Naive thymus-derived CD4-positive, alpha-beta T cell (primary cell): Measurements from ENCODE around the gene NRXN2. TPM values are rescaled to one million over a fixed set of nuclear protein-coding genes. Genes with fewer than 3 reads are reported as not detected.
A peak's percentile ranks its signal among the peaks of the same experiment; 100 is the strongest.

Experiments used
- ATAC-seq: fragments of 150-1000 bp; cut with Tn5 transposase; 2 replicates; pipeline ENCODE4 v1.10.0; 2021; ENCODE audit warnings: mild to moderate bottlenecking, moderate library complexity
- CTCF ChIA-PET: fragments of 350-600 bp; sonication (Branson Sonifier 250); formaldehyde crosslinking; loops from one replicate; lab custom pipeline; 2021; ENCODE audit warnings: antibody characterized with exemption; lab: Charles Lee
- POLR2A ChIA-PET: fragments of 350-600 bp; sonication (Branson Sonifier 250); formaldehyde crosslinking; loops from one replicate; lab custom pipeline; 2021; ENCODE audit warnings: antibody characterized with exemption, inconsistent platforms; lab: Charles Lee
- DNase-seq, 9 donors: peaks; one replicate each; pipeline versions ENCODE4 v3.0.0 to v3.0.0-alpha.2; 2020 to 2022; ENCODE audit warnings: mixed read lengths in 1 of 9
- H3K27ac ChIP-seq: one replicate; pipeline ENCODE4 v1.7.0; 2013; ENCODE audit warnings: mild to moderate bottlenecking, low read depth, low read length, moderate library complexity
- H3K27me3 ChIP-seq, 2 donors: one replicate each; pipeline ENCODE4 v1.7.0; 2013; ENCODE audit warnings: low read length in 2 of 2, mild to moderate bottlenecking in 2 of 2, moderate library complexity in 2 of 2; ENCODE audit not compliant: control insufficient read depth in 2 of 2, insufficient read depth in 2 of 2
- H3K36me3 ChIP-seq, 3 experiments: 1 replicate in 2 of 3; 2 replicates in 1 of 3; pipeline ENCODE4 v1.7.0; 2013; ENCODE audit warnings: low read length in 3 of 3, mild to moderate bottlenecking in 3 of 3, moderate library complexity in 1 of 3; ENCODE audit not compliant: insufficient read depth in 3 of 3, control insufficient read depth in 2 of 3
- H3K4me1 ChIP-seq, 2 donors: one replicate each; pipeline ENCODE4 v1.7.0; 2013; ENCODE audit warnings: low read length in 2 of 2, mild to moderate bottlenecking in 2 of 2, moderate library complexity in 1 of 2; ENCODE audit not compliant: control insufficient read depth in 2 of 2, insufficient read depth in 2 of 2
- H3K4me3 ChIP-seq: 2 replicates; pipeline ENCODE4 v1.7.0; 2013; ENCODE audit warnings: mild to moderate bottlenecking, low read length
- H3K9me3 ChIP-seq, 3 experiments: 1 replicate in 2 of 3; 2 replicates in 1 of 3; pipeline ENCODE4 v1.7.0; 2013; ENCODE audit warnings: low read length in 3 of 3; ENCODE audit not compliant: control insufficient read depth in 2 of 3
- H3K27ac Mint-ChIP-seq, 9 donors: one replicate each; pipeline ENCODE4 v1.8.0; 2020 to 2022; ENCODE audit warnings: mixed read lengths in 9 of 9, mild to moderate bottlenecking in 8 of 9, moderate library complexity in 5 of 9, inconsistent platforms in 2 of 9
- H3K27me3 Mint-ChIP-seq, 5 donors: one replicate each; pipeline ENCODE4 v1.8.0; 2021 to 2022; ENCODE audit warnings: mixed read lengths in 5 of 5, mild to moderate bottlenecking in 1 of 5
- H3K36me3 Mint-ChIP-seq, 5 donors: one replicate each; pipeline ENCODE4 v1.8.0; 2020 to 2022; ENCODE audit warnings: mixed read lengths in 5 of 5, mild to moderate bottlenecking in 3 of 5, inconsistent platforms in 1 of 5
- H3K4me1 Mint-ChIP-seq, 7 donors: one replicate each; pipeline ENCODE4 v1.8.0; 2020 to 2022; ENCODE audit warnings: mixed read lengths in 7 of 7, mild to moderate bottlenecking in 3 of 7, inconsistent platforms in 1 of 7
- H3K4me3 Mint-ChIP-seq, 10 donors: one replicate each; pipeline ENCODE4 v1.8.0; 2020 to 2022; ENCODE audit warnings: mild to moderate bottlenecking in 10 of 10, mixed read lengths in 10 of 10, moderate library complexity in 6 of 10, inconsistent platforms in 2 of 10
- H3K9me3 Mint-ChIP-seq, 11 donors: one replicate each; pipeline ENCODE4 v1.8.0; 2020 to 2022; ENCODE audit warnings: mixed read lengths in 11 of 11, mild to moderate bottlenecking in 4 of 11, inconsistent platforms in 1 of 11, moderate library complexity in 1 of 11
- intact Hi-C, 2 donors: fragments of 100-400 bp; cut with micrococcal nuclease; formaldehyde crosslinking; loops; one replicate each; pipeline ENCODE4 v1.15.1; 2023
- polyA plus RNA-seq, 2 donors: library from polyadenylated mRNA; unstranded; fragments of 300-500 nt; fragmentation: Illumina TruSeq; gene quantifications; one replicate each; pipeline ENCODE4 v1.2.3, GENCODE V29; 2021
- total RNA-seq, 6 experiments: library from RNA in 5 of 6; stranded (reverse) in 5 of 6; gene quantifications; 1 replicate in 5 of 6; 2 replicates in 1 of 6; pipeline ENCODE4 v1.2.3 and lab custom pipeline; 2021 to 2026

Gene NRXN2
- total and polyA plus RNA-seq, 7 experiments from 2014 or later, result 0.07 to 0.71 (median 0.27) TPM; not detected in 4

DNA sequence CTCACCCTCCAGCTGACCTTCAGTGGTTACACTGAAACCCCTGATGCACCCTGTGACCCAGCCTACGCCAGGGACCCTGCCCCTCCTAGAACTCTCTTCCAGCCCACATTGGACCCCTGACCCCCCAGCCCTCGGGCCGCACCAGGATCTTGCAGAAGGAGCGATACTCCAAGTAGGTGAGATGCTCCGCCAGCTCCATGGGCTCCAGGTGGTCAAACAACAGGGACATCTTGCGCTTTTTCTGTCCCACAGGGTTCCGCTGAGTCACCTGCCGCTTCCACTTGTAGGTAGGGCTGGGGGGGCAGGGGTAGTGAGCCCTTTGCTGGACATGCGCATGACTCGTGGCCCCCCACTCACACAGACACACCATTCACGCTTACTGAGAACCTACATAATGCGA lies 16.9 kb upstream of the NRXN2 start:
- peaks cover 25 to 56% (median 39%) of the 10 kb centered on the region in 7 donors for H3K4me1 Mint-ChIP-seq
- ChIA-PET POLR2A (interaction anchor here (0.6 to 39.7 kb wide), 4 partner anchors 15 to 372 kb away, joined by 3 to 1956 read pairs (median 5); partner anchors contain the start of genes PYGM, SF1 and TM7SF2), CTCF (interaction anchor here (1.4 to 18.4 kb wide), 2 partner anchors 18 to 28 kb away, joined by 4 to 305 read pairs; partner anchors contain the start of gene PYGM)
- no peak for DNase-seq
- Histone ChIP-seq H3K27ac (no peak overlapping the region), H3K4me1 (peaks cover 0 to 16% of the 10 kb centered on the region in 2 donors), H3K36me3 (peaks cover 15 to 80% (median 31%) of the 10 kb centered on the region in 3 experiments), H3K9me3 (no peaks in the 10 kb centered on the region), H3K27me3 (no peaks in the 10 kb centered on the region), H3K4me3 (no peak overlapping the region)
- peaks cover 0 to 5% (median 0%) of the 10 kb centered on the region in 11 donors for H3K9me3 Mint-ChIP-seq
- intact Hi-C loops, result loop anchor here (5.0 to 10.0 kb wide), 2 partner anchors 272 to 375 kb away; partner anchors contain the start of genes ARL2 (in 1 of the 2), TM7SF2 (in 1 of the 2) and ZNHIT2 (in 1 of the 2)
- H3K4me3 Mint-ChIP-seq, result peak overlapping the region in 4 of 10 donors; percentile 65 to 84 (median 76)
- no peak for ATAC-seq
- peak overlapping the region in 5 of 9 donors; percentile 41 to 90 (median 83) for H3K27ac Mint-ChIP-seq
- no peaks in the 10 kb centered on the region for H3K27me3 Mint-ChIP-seq
- H3K36me3 Mint-ChIP-seq, result peaks cover 4 to 33% (median 18%) of the 10 kb centered on the region in 5 donors

DNA sequence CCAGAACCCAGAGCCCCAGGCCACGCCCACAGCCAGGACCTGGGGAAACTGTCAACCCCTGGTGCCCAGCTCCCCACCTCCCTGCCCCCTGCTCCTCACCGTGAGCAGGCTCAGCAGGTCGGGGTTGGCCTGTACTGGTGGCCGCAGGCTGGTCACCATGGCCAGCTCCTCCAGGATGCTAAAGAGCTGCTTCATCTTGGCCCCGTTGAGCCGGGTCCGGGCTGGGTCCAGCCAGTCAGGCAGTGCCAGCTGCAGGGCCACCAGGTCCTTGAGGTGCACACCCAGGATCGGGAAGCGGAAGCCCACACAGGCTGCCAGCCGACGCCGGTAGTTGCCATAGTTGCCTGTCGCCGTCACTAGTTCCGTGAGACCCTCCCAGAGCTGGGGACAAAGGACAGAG lies 13.7 kb upstream of the NRXN2 start:
- peak overlapping the region in 4 of 9 donors; percentile 16 to 83 (median 76) for H3K27ac Mint-ChIP-seq
- Histone ChIP-seq H3K4me1 (peaks cover 0 to 13% of the 10 kb centered on the region in 2 donors), H3K36me3 (peaks cover 15 to 94% (median 39%) of the 10 kb centered on the region in 3 experiments), H3K9me3 (no peaks in the 10 kb centered on the region), H3K27me3 (no peaks in the 10 kb centered on the region), H3K4me3 (no peak overlapping the region), H3K27ac (peak overlapping the region; percentile 23)
- H3K36me3 Mint-ChIP-seq, result peaks cover 4 to 38% (median 23%) of the 10 kb centered on the region in 5 donors
- ChIA-PET POLR2A (interaction anchor here (1.1 to 39.7 kb wide), 3 partner anchors 8 to 49 kb away, joined by 3 to 1956 read pairs (median 3); partner anchors contain the start of genes PYGM and SF1), CTCF (no interaction called here)
- intact Hi-C loops, result no loop called here
- ATAC-seq (no peak), DNase-seq (no peak)
- H3K27me3 Mint-ChIP-seq, result no peaks in the 10 kb centered on the region
- H3K4me3 Mint-ChIP-seq, result peak overlapping the region in 3 of 10 donors; percentile 9 to 64 (median 61)
- H3K9me3 Mint-ChIP-seq, result no peaks in the 10 kb centered on the region
- H3K4me1 Mint-ChIP-seq, result peaks cover 21 to 64% (median 49%) of the 10 kb centered on the region in 7 donors

GRCh38 chr11:64735725-64736259 lies 12.8 kb upstream of the NRXN2 start:
- Histone ChIP-seq H3K9me3 (no peaks in the 10 kb centered on the region), H3K4me1 (peaks cover 0 to 6% of the 10 kb centered on the region in 2 donors), H3K27ac (no peak overlapping the region), H3K36me3 (peaks cover 15 to 93% (median 37%) of the 10 kb centered on the region in 3 experiments), H3K4me3 (no peak overlapping the region), H3K27me3 (no peaks in the 10 kb centered on the region)
- intact Hi-C loops, result no loop called here
- ATAC-seq (no peak), DNase-seq (no peak)
- Mint-ChIP-seq H3K27me3 (no peaks in the 10 kb centered on the region), H3K36me3 (peaks cover 4 to 41% (median 26%) of the 10 kb centered on the region in 5 donors), H3K4me3 (peak overlapping the region in 2 of 10 donors; percentile 41 to 64), H3K4me1 (peaks cover 14 to 60% (median 44%) of the 10 kb centered on the region in 7 donors), H3K9me3 (no peaks in the 10 kb centered on the region), H3K27ac (peak overlapping the region in 7 of 9 donors; percentile 16 to 83 (median 60))
- ChIA-PET CTCF (interaction anchor here (0.6 kb wide), 1 partner anchor 44 kb away, joined by 3 read pairs; no protein-coding TSS in a partner anchor), POLR2A (interaction anchor here (0.8 to 39.7 kb wide), 6 partner anchors 10 to 134 kb away, joined by 3 to 1956 read pairs (median 3); partner anchors contain the start of genes PYGM and SF1)

DNA sequence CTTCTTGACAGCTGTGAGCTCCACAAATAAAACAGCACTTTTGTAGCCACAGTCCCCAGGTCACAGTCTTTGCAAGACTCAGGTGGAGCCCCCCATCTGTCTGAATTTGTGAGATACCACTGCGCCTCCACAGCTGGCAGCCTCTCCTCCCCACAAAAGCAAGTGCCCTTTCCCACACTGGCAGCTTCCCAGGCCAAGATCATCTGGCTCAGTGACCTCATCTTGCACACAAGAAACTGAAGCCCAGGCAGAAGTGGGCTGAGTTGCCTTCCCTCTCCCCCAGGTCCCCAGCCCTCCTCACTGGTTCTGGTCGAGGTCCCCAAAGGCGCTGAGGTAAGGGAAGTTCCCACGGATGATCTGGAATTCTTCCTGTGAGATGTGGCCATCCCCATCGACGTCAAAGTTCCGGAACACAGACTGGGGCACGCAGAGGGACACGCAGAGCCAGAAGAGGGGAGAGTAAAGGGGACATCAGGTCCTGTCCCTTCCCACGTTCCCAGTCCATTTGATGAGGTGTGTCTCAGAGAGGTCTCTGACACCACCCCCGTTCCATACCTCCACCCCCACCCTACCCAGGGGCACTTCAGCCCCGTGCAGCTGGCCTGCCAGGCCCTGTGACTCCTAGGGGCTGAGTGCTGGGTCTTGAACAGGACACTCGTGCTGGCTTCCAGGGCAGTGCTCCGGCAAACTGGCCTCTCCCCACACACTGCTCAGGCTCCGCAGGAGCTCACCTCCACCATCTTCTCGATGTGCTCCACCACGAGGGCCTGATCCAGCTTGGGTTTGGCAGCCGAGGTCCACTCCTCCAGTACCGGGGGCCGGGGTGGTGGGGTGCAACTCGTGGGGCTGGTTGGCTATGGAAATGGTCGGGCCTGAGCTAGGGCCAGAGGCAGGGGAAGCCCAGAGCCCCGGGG lies 12.1 kb upstream of the NRXN2 start:
- Histone ChIP-seq H3K27me3 (no peaks in the 10 kb centered on the region), H3K36me3 (peaks cover 16 to 93% (median 40%) of the 10 kb centered on the region in 3 experiments), H3K9me3 (no peaks in the 10 kb centered on the region), H3K4me1 (peaks cover 0 to 6% of the 10 kb centered on the region in 2 donors), H3K27ac (peak overlapping the region; percentile 7), H3K4me3 (no peak overlapping the region)
- intact Hi-C loops, result no loop called here
- H3K4me3 Mint-ChIP-seq, result no peak overlapping the region
- DNase-seq (no peak), ATAC-seq (no peak)
- ChIA-PET POLR2A (interaction anchor here (0.9 to 39.7 kb wide), 5 partner anchors 8 to 135 kb away, joined by 3 to 1956 read pairs (median 3); partner anchors contain the start of genes PYGM, RASGRP2 and SF1), CTCF (interaction anchor here (0.7 kb wide), 2 partner anchors 8 to 25 kb away, joined by 3 read pairs; partner anchors contain the start of gene PYGM)
- H3K9me3 Mint-ChIP-seq, result no peaks in the 10 kb centered on the region
- peaks cover 0 to 40% (median 21%) of the 10 kb centered on the region in 5 donors for H3K36me3 Mint-ChIP-seq
- H3K27me3 Mint-ChIP-seq, result no peaks in the 10 kb centered on the region
- H3K4me1 Mint-ChIP-seq, result peaks cover 8 to 53% (median 37%) of the 10 kb centered on the region in 7 donors
- peak overlapping the region in 6 of 9 donors; percentile 54 to 77 (median 63) for H3K27ac Mint-ChIP-seq

- Histone ChIP-seq H3K36me3 (peaks cover 12 to 94% (median 45%) of the 10 kb centered on the region in 3 experiments), H3K9me3 (no peaks in the 10 kb centered on the region), H3K27ac (no peak overlapping the region), H3K27me3 (no peaks in the 10 kb centered on the region), H3K4me3 (no peak overlapping the region), H3K4me1 (peaks cover 0 to 6% of the 10 kb centered on the region in 2 donors)
- no peaks in the 10 kb centered on the region for H3K27me3 Mint-ChIP-seq
- peaks cover 0 to 53% (median 21%) of the 10 kb centered on the region in 5 donors for H3K36me3 Mint-ChIP-seq
- H3K4me1 Mint-ChIP-seq, result peaks cover 0 to 36% (median 30%) of the 10 kb centered on the region in 7 donors
- no peaks in the 10 kb centered on the region for H3K9me3 Mint-ChIP-seq
- no peak overlapping the region for H3K27ac Mint-ChIP-seq
- intact Hi-C loops, result no loop called here
- H3K4me3 Mint-ChIP-seq, result peak overlapping the region in 1 of 10 donors; percentile 2
- ATAC-seq (no peak), DNase-seq (no peak)
- ChIA-PET POLR2A (interaction anchor here (1.1 kb wide), 1 partner anchor 43 kb away, joined by 3 read pairs; no protein-coding TSS in a partner anchor), CTCF (no interaction called here)
These were observed 8.6 kb upstream of the NRXN2 start for GRCh38 chr11:64731601-64732000.
